Body of pancreas (tissue), 4 donors: ENCODE data around the gene GRIK4.

Experiments
- CTCF ChIP-seq, 7 experiments: fragments of 450-650 bp in 4 of 7; fragments of 200-600 bp in 3 of 7; sonication (generic) in 3 of 7; IDR thresholded peaks; one replicate each; pipeline ENCODE4 v1.5.1; 2016 to 2019; ENCODE audit warnings: antibody characterized with exemption in 7 of 7
- POLR2A ChIP-seq, 3 donors: fragments of 450-650 bp; IDR thresholded peaks; one replicate each; pipeline ENCODE4 v1.6.1; 2016; ENCODE audit warnings: antibody characterized with exemption in 3 of 3, mild to moderate bottlenecking in 2 of 3

- TF ChIP-seq CTCF (IDR thresholded peaks at IDR 0.05) (no peak), POLR2A (IDR thresholded peaks at IDR 0.05) (no peak)
These were observed 136.1 kb downstream of the GRIK4 start for GRCh38 chr11:120647681-120648080.
